Neuronal stem cell (in vitro differentiated cells): ENCODE measurements around the gene LHX4.
"Not testable (repeated sequence)": the region's sequence is repeated elsewhere in the genome, so short reads cannot be mapped to it uniquely, and the experiment has no call there.

Experiments
- DNase-seq: peaks from one replicate; pipeline ENCODE4 v3.0.0-alpha.2; 2013; ENCODE audit warnings: low spot score
- H2AFZ ChIP-seq: one replicate; pipeline ENCODE4 v1.6.1; 2013; ENCODE audit warnings: mild to moderate bottlenecking, low read length, inconsistent platforms
- H2AK5ac ChIP-seq: 2 replicates; pipeline ENCODE4 v1.6.1; 2013; ENCODE audit warnings: low read depth, mild to moderate bottlenecking, inconsistent platforms, low read length, moderate library complexity, mixed read lengths
- H2BK120ac ChIP-seq: 2 replicates; pipeline ENCODE4 v1.6.1; 2013; ENCODE audit warnings: low read depth, mild to moderate bottlenecking, inconsistent platforms, low read length, moderate library complexity, mixed read lengths
- H2BK12ac ChIP-seq: one replicate; pipeline ENCODE4 v1.6.1; 2013; ENCODE audit warnings: low read length, inconsistent platforms
- H2BK15ac ChIP-seq: 2 replicates; pipeline ENCODE4 v1.6.1; 2013; ENCODE audit warnings: mild to moderate bottlenecking, low read length, inconsistent platforms, mixed read lengths
- H2BK5ac ChIP-seq: one replicate; pipeline ENCODE4 v1.6.1; 2013; ENCODE audit warnings: inconsistent platforms, mild to moderate bottlenecking, low read length, moderate library complexity
- H3K14ac ChIP-seq: one replicate; pipeline ENCODE4 v1.6.1; 2013; ENCODE audit warnings: low read length, inconsistent platforms
- H3K18ac ChIP-seq: 2 replicates; pipeline ENCODE4 v1.6.1; 2013; ENCODE audit warnings: low read length, inconsistent platforms
- H3K23ac ChIP-seq: 2 replicates; pipeline ENCODE4 v1.6.1; 2013; ENCODE audit warnings: low read depth, mild to moderate bottlenecking, mixed read lengths, low read length, inconsistent platforms; ENCODE audit not compliant: poor library complexity
- H3K27ac ChIP-seq: replicated peaks from 3 replicates; pipeline ENCODE4 v1.5.1; 2013; ENCODE audit warnings: low read length, inconsistent platforms
- H3K27me3 ChIP-seq, 3 experiments: 2 replicates each; pipeline ENCODE4 v1.6.1; 2013; ENCODE audit warnings: low read length in 3 of 3, mild to moderate bottlenecking in 2 of 3, inconsistent platforms in 1 of 3, low read depth in 1 of 3, mixed read lengths in 1 of 3, moderate library complexity in 1 of 3; ENCODE audit not compliant: control insufficient read depth in 3 of 3, insufficient read depth in 3 of 3
- H3K36me3 ChIP-seq, 2 donors: replicated peaks in 1 of 2; 2 replicates each; pipeline ENCODE4 v1.6.1; 2013; ENCODE audit warnings: low read length in 2 of 2; ENCODE audit not compliant: control insufficient read depth in 2 of 2, insufficient read depth in 2 of 2
- H3K4ac ChIP-seq: 2 replicates; pipeline ENCODE4 v1.6.1; 2013; ENCODE audit warnings: inconsistent platforms, mild to moderate bottlenecking, low read length, moderate library complexity
- H3K4me1 ChIP-seq, 2 donors: 1 replicate in 1 of 2; 2 replicates in 1 of 2; pipeline ENCODE4 v1.6.1; 2013; ENCODE audit warnings: low read length in 2 of 2, low read depth in 1 of 2; ENCODE audit not compliant: control insufficient read depth in 2 of 2, insufficient read depth in 1 of 2
- H3K4me2 ChIP-seq: one replicate; pipeline ENCODE4 v1.6.1; 2013; ENCODE audit warnings: mild to moderate bottlenecking, low read length, inconsistent platforms; ENCODE audit not compliant: insufficient read depth, poor library complexity, severe bottlenecking
- H3K4me3 ChIP-seq, 2 donors: 2 replicates each; pipeline ENCODE4 v1.5.1; 2013; ENCODE audit warnings: low read length in 2 of 2, mild to moderate bottlenecking in 2 of 2, inconsistent platforms in 1 of 2, moderate library complexity in 1 of 2
- H3K79me1 ChIP-seq: one replicate; pipeline ENCODE4 v1.6.1; 2013; ENCODE audit warnings: low read depth, mild to moderate bottlenecking, inconsistent platforms, low read length, moderate library complexity
- H3K9ac ChIP-seq: one replicate; pipeline ENCODE4 v1.6.1; 2013; ENCODE audit warnings: mild to moderate bottlenecking, low read depth, low read length, inconsistent platforms; ENCODE audit not compliant: poor library complexity
- H3K9me3 ChIP-seq, 2 donors: replicated peaks in 1 of 2; 2 replicates each; pipeline versions ENCODE3 to v1.6.1; 2013; ENCODE audit warnings: low read length in 2 of 2, mild to moderate bottlenecking in 2 of 2, inconsistent platforms in 1 of 2, low read depth in 1 of 2, mixed read lengths in 1 of 2, moderate library complexity in 1 of 2; ENCODE audit not compliant: control insufficient read depth in 2 of 2, insufficient read depth in 1 of 2
- H4K8ac ChIP-seq: one replicate; pipeline ENCODE4 v1.6.1; 2013; ENCODE audit warnings: low read depth, mild to moderate bottlenecking, inconsistent platforms, low read length, moderate library complexity
- H4K91ac ChIP-seq: one replicate; pipeline ENCODE4 v1.6.1; 2013; ENCODE audit warnings: low read length, low read depth, mild to moderate bottlenecking, inconsistent platforms; ENCODE audit not compliant: poor library complexity
- WGBS, 2 donors: extraction: QIAGEN DNeasy Blood & Tissue Kit; methylation state at CpG; one replicate each; pipeline ENCODE4 v1.1.7; 2013; ENCODE audit warnings: missing lambda C conversion rate in 2 of 2, mixed read lengths in 1 of 2; ENCODE audit not compliant: insufficient read length in 2 of 2, insufficient replicate concordance in 1 of 2; ENCODE audit errors: extremely low coverage in 2 of 2; 5-methylcytosine and 5-hydroxymethylcytosine counted together

LHX4 gene

GRCh38 chr1:180199018-180199417 is 31.0 kb upstream of the LHX4 start:
- DNase-seq, result no peak
- no peak overlapping the region for H4K91ac ChIP-seq
- H2AFZ ChIP-seq, result no peak overlapping the region
- H2BK5ac ChIP-seq, result no peak overlapping the region
- no peak overlapping the region for H3K4me3 ChIP-seq
- no peak overlapping the region for H4K8ac ChIP-seq
- H3K79me1 ChIP-seq, result no peaks in the 10 kb centered on the region
- H2BK12ac ChIP-seq, result no peak overlapping the region
- H3K4me2 ChIP-seq, result no peak overlapping the region
- no peak overlapping the region for H3K18ac ChIP-seq
- no peak overlapping the region for H3K4ac ChIP-seq
- no peak overlapping the region for H3K23ac ChIP-seq
- no peaks in the 10 kb centered on the region for H3K27me3 ChIP-seq
- H3K9ac ChIP-seq, result no peak overlapping the region
- H2BK15ac ChIP-seq, result no peak overlapping the region
- no CpG with 5 or more reads among the region's 12 CpGs for WGBS, 2 donors
- peak overlapping the region; percentile 70 for H2AK5ac ChIP-seq
- peaks cover 7% of the 10 kb centered on the region in 2 donors for H3K36me3 ChIP-seq
- no peak overlapping the region for H3K27ac ChIP-seq
- H3K14ac ChIP-seq, result no peak overlapping the region
- peaks cover 0 to 12% of the 10 kb centered on the region in 2 donors for H3K4me1 ChIP-seq
- no peaks in the 10 kb centered on the region for H3K9me3 ChIP-seq
- no peak overlapping the region for H2BK120ac ChIP-seq

GRCh38 chr1:180201451-180202200 is 28.4 kb upstream of the LHX4 start:
- H2BK120ac ChIP-seq, result no peak overlapping the region
- H3K27ac ChIP-seq, result no peak overlapping the region
- peaks cover 0 to 12% of the 10 kb centered on the region in 2 donors for H3K4me1 ChIP-seq
- H3K9me3 ChIP-seq, result no peaks in the 10 kb centered on the region
- no peak overlapping the region for H2BK15ac ChIP-seq
- H3K4me3 ChIP-seq, result no peak overlapping the region
- H3K4me2 ChIP-seq, result no peak overlapping the region
- no peak overlapping the region for H2BK5ac ChIP-seq
- H2BK12ac ChIP-seq, result no peak overlapping the region
- no peaks in the 10 kb centered on the region for H3K79me1 ChIP-seq
- H3K14ac ChIP-seq, result no peak overlapping the region
- H3K4ac ChIP-seq, result no peak overlapping the region
- H3K23ac ChIP-seq, result peak overlapping the region; percentile 51
- H3K9ac ChIP-seq, result no peak overlapping the region
- no peak overlapping the region for H2AFZ ChIP-seq
- H2AK5ac ChIP-seq, result no peak overlapping the region
- no peak overlapping the region for H4K91ac ChIP-seq
- H4K8ac ChIP-seq, result no peak overlapping the region
- no CpG with 5 or more reads among the region's 7 CpGs for WGBS, 2 donors
- no peak for DNase-seq
- no peak overlapping the region for H3K18ac ChIP-seq
- H3K27me3 ChIP-seq, result peaks cover 0 to 5% (median 0%) of the 10 kb centered on the region in 3 experiments
- H3K36me3 ChIP-seq, result no peaks in the 10 kb centered on the region

GRCh38 chr1:180202588-180202987 is 27.5 kb upstream of the LHX4 start:
- not testable (repeated sequence) for H3K4me3 ChIP-seq, H4K91ac ChIP-seq, H3K18ac ChIP-seq, H3K4me1 ChIP-seq, H3K4me2 ChIP-seq, H2BK12ac ChIP-seq, H3K4ac ChIP-seq, H4K8ac ChIP-seq, H3K9ac ChIP-seq, H3K27me3 ChIP-seq, H2AFZ ChIP-seq, DNase-seq, H3K36me3 ChIP-seq, H3K9me3 ChIP-seq, H2BK15ac ChIP-seq, H3K14ac ChIP-seq, H3K23ac ChIP-seq, H2AK5ac ChIP-seq, H3K79me1 ChIP-seq, H2BK5ac ChIP-seq, H3K27ac ChIP-seq, H2BK120ac ChIP-seq
- WGBS, 2 donors, result no CpG with 5 or more reads among the region's 5 CpGs

GRCh38 chr1:180204231-180204630 is 25.8 kb upstream of the LHX4 start:
- Histone ChIP-seq H3K4me3 (no peak overlapping the region), H3K27me3 (peaks cover 0 to 24% (median 0%) of the 10 kb centered on the region in 3 experiments), H3K36me3 (no peaks in the 10 kb centered on the region), H2BK120ac (no peak overlapping the region), H3K4ac (no peak overlapping the region), H3K9ac (no peak overlapping the region), H2BK12ac (no peak overlapping the region), H3K14ac (no peak overlapping the region), H4K8ac (no peak overlapping the region), H3K4me1 (no peaks in the 10 kb centered on the region), H2BK5ac (no peak overlapping the region), H3K23ac (no peak overlapping the region), H3K4me2 (no peak overlapping the region), H2BK15ac (no peak overlapping the region), H3K27ac (no peak overlapping the region), H3K18ac (no peak overlapping the region), H4K91ac (no peak overlapping the region), H3K79me1 (no peaks in the 10 kb centered on the region), H3K9me3 (no peaks in the 10 kb centered on the region), H2AK5ac (no peak overlapping the region), H2AFZ (no peak overlapping the region)
- no CpG with 5 or more reads among the region's 6 CpGs for WGBS, 2 donors
- no peak for DNase-seq
